ENCODE results near the gene ARPC1B.

ARPC1B gene

GRCh38 chr7:99389772-99390171, 15.2 kb downstream of the ARPC1B start:
- DNase-seq (ENCODE audit: low read depth), result no peak

GRCh38 chr7:99390941-99391602, 16.5 kb downstream of the ARPC1B start:
- no peak for DNase-seq (ENCODE audit: low read depth)

- DNase-seq (ENCODE audit: low read depth), result no peak
Measured at GRCh38 chr7:99392046-99392445, 17.5 kb downstream of the ARPC1B start.

- DNase-seq (ENCODE audit: low read depth), result no peak
Measured at GRCh38 chr7:99392659-99393354, 18.3 kb downstream of the ARPC1B start.

GRCh38 chr7:99393355-99394187, 19.0 kb downstream of the ARPC1B start:
- DNase-seq (ENCODE audit: low read depth), result no peak

GRCh38 chr7:99394188-99394502, 19.6 kb downstream of the ARPC1B start:
- no peak for DNase-seq (ENCODE audit: low read depth)

- DNase-seq (ENCODE audit: low read depth), result no peak
Measured at GRCh38 chr7:99395616-99396327, 21.2 kb downstream of the ARPC1B start.

GRCh38 chr7:99396418-99397296, 22.1 kb downstream of the ARPC1B start:
- no peak for DNase-seq (ENCODE audit: low read depth)

GRCh38 chr7:99397297-99397983, 22.9 kb downstream of the ARPC1B start:
- no peak for DNase-seq (ENCODE audit: low read depth)

- DNase-seq (ENCODE audit: low read depth), result no peak
Measured at GRCh38 chr7:99398891-99399445, 24.4 kb downstream of the ARPC1B start.

GRCh38 chr7:99399597-99399996, 25.1 kb downstream of the ARPC1B start:
- no peak for DNase-seq (ENCODE audit: low read depth)

GRCh38 chr7:99402854-99403253, 28.3 kb downstream of the ARPC1B start:
- no peak for DNase-seq (ENCODE audit: low read depth)

- no peak for DNase-seq (ENCODE audit: low read depth)
Measured at GRCh38 chr7:99403764-99404163, 29.2 kb downstream of the ARPC1B start.

GRCh38 chr7:99404235-99404976, 29.9 kb downstream of the ARPC1B start:
- DNase-seq (ENCODE audit: low read depth), result no peak

GRCh38 chr7:99404977-99405320, 30.4 kb downstream of the ARPC1B start:
- DNase-seq (ENCODE audit: low read depth), result no peak

- no peak for DNase-seq (ENCODE audit: low read depth)
Measured at GRCh38 chr7:99406557-99406956, 32.0 kb downstream of the ARPC1B start.

GRCh38 chr7:99407872-99408378, 33.4 kb downstream of the ARPC1B start:
- peak; percentile 27 for DNase-seq (ENCODE audit: low read depth)

- DNase-seq (ENCODE audit: low read depth), result peak; percentile 65
Measured at GRCh38 chr7:99408379-99409191, 34.1 kb downstream of the ARPC1B start, which contains the start of the genes BUD31 and PDAP1. TSS of gene BUD31 (plus strand) at chr7:99408969. CDS start at chr7:99411093, 2,124 bp downstream. TSS of gene PDAP1 (minus strand) at chr7:99408597. CDS start at chr7:99408548, 49 bp downstream.

- DNase-seq (ENCODE audit: low read depth), result no peak
Measured at GRCh38 chr7:99409192-99409572, 34.7 kb downstream of the ARPC1B start.
